Measurements from ENCODE around the gene ZP3.

GRCh38 chr7:76392531-76393115 lies 32.1 kb upstream of the ZP3 start:
- TF ChIP-seq CTCF (IDR thresholded peaks at IDR 0.05) (no peak), ZFX (IDR thresholded peaks at IDR 0.05; ENCODE audit: borderline replicate concordance) (no peak)
